CD4-positive, alpha-beta T cell treated with Interleukin-17A for 4 hours (primary cell): ENCODE measurements around the gene WDR20.
A peak's percentile ranks its signal among the peaks of the same experiment; 100 is the strongest.
"Not testable (repeated sequence)": the region's sequence is repeated elsewhere in the genome, so short reads cannot be mapped to it uniquely, and the experiment has no call there.

Experiments used
- DNase-seq: peaks from one replicate; pipeline ENCODE4 v3.0.0-alpha.2; 2020; ENCODE audit warnings: mixed read lengths

Gene WDR20

GRCh38 chr14:102134021-102134420 lies 5.7 kb upstream of the WDR20 start:
- DNase-seq: not testable (repeated sequence)

- not testable (repeated sequence) for DNase-seq
Measured at GRCh38 chr14:102134719-102135118, 5.0 kb upstream of the WDR20 start.

- not testable (repeated sequence) for DNase-seq
Measured at GRCh38 chr14:102135456-102135855, 4.2 kb upstream of the WDR20 start.

- no peak for DNase-seq
Measured at GRCh38 chr14:102138535-102138934, 1.2 kb upstream of the WDR20 start.

GRCh38 chr14:102138961-102139285 lies 774 bp upstream of the WDR20 start:
- no peak for DNase-seq

GRCh38 chr14:102140027-102140749 lies 491 bp downstream of the WDR20 start:
- DNase-seq: peak; percentile 44

- DNase-seq: no peak
Measured at GRCh38 chr14:102140750-102141145, 1.1 kb downstream of the WDR20 start.

- no peak for DNase-seq
Measured at GRCh38 chr14:102141797-102142196, 2.1 kb downstream of the WDR20 start.

- DNase-seq: no peak
Measured at GRCh38 chr14:102144914-102145313, 5.2 kb downstream of the WDR20 start.

- DNase-seq: no peak
Measured at GRCh38 chr14:102145395-102145794, 5.7 kb downstream of the WDR20 start.

- no peak for DNase-seq
Measured at GRCh38 chr14:102146423-102146822, 6.7 kb downstream of the WDR20 start.

- DNase-seq: no peak
Measured at GRCh38 chr14:102150083-102150482, 10.4 kb downstream of the WDR20 start.

- DNase-seq: no peak
Measured at GRCh38 chr14:102150744-102151143, 11.0 kb downstream of the WDR20 start.

GRCh38 chr14:102151411-102151810 lies 11.7 kb downstream of the WDR20 start:
- not testable (repeated sequence) for DNase-seq

- no peak for DNase-seq
Measured at GRCh38 chr14:102154121-102154520, 14.4 kb downstream of the WDR20 start.

GRCh38 chr14:102154821-102155549 lies 15.3 kb downstream of the WDR20 start:
- no peak for DNase-seq

- DNase-seq: no peak
Measured at GRCh38 chr14:102157346-102157745, 17.6 kb downstream of the WDR20 start.

- no peak for DNase-seq
Measured at GRCh38 chr14:102158797-102159196, 19.1 kb downstream of the WDR20 start.

- DNase-seq: no peak
Measured at GRCh38 chr14:102159841-102160240, 20.1 kb downstream of the WDR20 start.

- no peak for DNase-seq
Measured at GRCh38 chr14:102162487-102162886, 22.8 kb downstream of the WDR20 start.

GRCh38 chr14:102164241-102164641 lies 24.5 kb downstream of the WDR20 start:
- no peak for DNase-seq

GRCh38 chr14:102164965-102165364 lies 25.3 kb downstream of the WDR20 start:
- DNase-seq: no peak

- DNase-seq: no peak
Measured at GRCh38 chr14:102170061-102170460, 30.4 kb downstream of the WDR20 start.

- DNase-seq: no peak
Measured at GRCh38 chr14:102171173-102172020, 31.7 kb downstream of the WDR20 start.
